ENCODE results near the gene RAD51B.

- TF ChIP-seq CTCF (IDR thresholded peaks at IDR 0.05) (no peak), POLR2A (IDR thresholded peaks at IDR 0.05) (no peak)
These were observed 873.6 kb downstream of the RAD51B start for GRCh38 chr14:68692916-68693771.
